SU-DHL-6 (cell line): ENCODE results near the gene GRPEL1.

ENCODE experiments used
- H2AFZ ChIP-seq: fragments of 200-600 bp; sonication (generic); 2 replicates; pipeline ENCODE4 v1.6.1; 2014; ENCODE audit warnings: low read depth, mild to moderate bottlenecking, moderate library complexity, mixed read lengths, antibody characterized with exemption, low read length; ENCODE audit not compliant: severe bottlenecking
- H3F3A ChIP-seq: fragments of 200-600 bp; shearing (Covaris generic); 2 replicates; pipeline ENCODE4 v1.6.0; 2016; ENCODE audit warnings: antibody characterized with exemption, mild to moderate bottlenecking; ENCODE audit not compliant: insufficient read depth
- H3K27ac ChIP-seq: fragments of 200-600 bp; sonication (generic); 2 replicates; pipeline ENCODE4 v1.5.1; 2016; ENCODE audit warnings: low read depth, mild to moderate bottlenecking, low read length, moderate library complexity, mixed read lengths
- H3K27me3 ChIP-seq: fragments of 200-600 bp; sonication (generic), shearing (Covaris generic); 2 replicates; pipeline ENCODE4 v1.6.0; 2014; ENCODE audit warnings: mild to moderate bottlenecking, low read length
- H3K36me3 ChIP-seq: fragments of 200-600 bp; sonication (generic); 2 replicates; pipeline ENCODE4 v1.6.1; 2014; ENCODE audit warnings: mild to moderate bottlenecking, low read length, mixed read lengths
- H3K4me2 ChIP-seq: fragments of 300-600, 200-600 bp; shearing (Covaris generic), sonication (generic); 2 replicates; pipeline ENCODE4 v1.6.0; 2014; ENCODE audit warnings: low read length, low read depth, mild to moderate bottlenecking; ENCODE audit not compliant: poor library complexity, severe bottlenecking
- H3K4me3 ChIP-seq: fragments of 200-600 bp; sonication (generic); 2 replicates; pipeline ENCODE4 v1.5.1; 2014; ENCODE audit warnings: antibody characterized with exemption, low read length, mild to moderate bottlenecking, mixed read lengths; ENCODE audit not compliant: insufficient read depth, poor library complexity, severe bottlenecking
- H3K79me2 ChIP-seq: fragments of 200-600 bp; sonication (generic); 2 replicates; pipeline ENCODE4 v1.6.1; 2014; ENCODE audit warnings: mild to moderate bottlenecking, low read length, moderate library complexity; ENCODE audit not compliant: insufficient read depth
- H3K9ac ChIP-seq: fragments of 200-600 bp; sonication (generic); 2 replicates; pipeline ENCODE4 v1.7.0; 2014; ENCODE audit warnings: mild to moderate bottlenecking, low read length
- H3K9me2 ChIP-seq: fragments of 200-600 bp; sonication (generic); replicated peaks from 2 replicates; pipeline ENCODE4 v1.6.1; 2014; ENCODE audit warnings: low read length; ENCODE audit not compliant: insufficient read depth
- H3K9me3 ChIP-seq: fragments of 200-600 bp; sonication (generic); 2 replicates; pipeline ENCODE4 v1.6.1; 2014; ENCODE audit warnings: low read length, mixed read lengths; ENCODE audit not compliant: insufficient read depth
- H4K20me1 ChIP-seq: fragments of 200-600 bp; sonication (generic); 2 replicates; pipeline ENCODE4 v1.6.1; 2014; ENCODE audit warnings: low read depth, mild to moderate bottlenecking, antibody characterized with exemption, low read length, moderate library complexity, mixed read lengths
- EZH2phosphoT487 ChIP-seq: fragments of 200-600 bp; sonication (generic), shearing (Covaris generic); conservative IDR thresholded peaks from 2 replicates; pipeline ENCODE4 v1.6.1; 2018; ENCODE audit warnings: mild to moderate bottlenecking, antibody characterized with exemption, low read length, moderate library complexity, mixed read lengths
- TF ChIP-seq, protein P1 (sequence below): fragments of 200-600 bp; sonication (generic); IDR thresholded peaks from one replicate; pipeline ENCODE4 v1.5.1; 2017; ENCODE audit warnings: antibody characterized with exemption, mild to moderate bottlenecking, low read length, moderate library complexity; ENCODE audit not compliant: insufficient read depth, poor library complexity, severe bottlenecking

The GRPEL1 gene

DNA sequence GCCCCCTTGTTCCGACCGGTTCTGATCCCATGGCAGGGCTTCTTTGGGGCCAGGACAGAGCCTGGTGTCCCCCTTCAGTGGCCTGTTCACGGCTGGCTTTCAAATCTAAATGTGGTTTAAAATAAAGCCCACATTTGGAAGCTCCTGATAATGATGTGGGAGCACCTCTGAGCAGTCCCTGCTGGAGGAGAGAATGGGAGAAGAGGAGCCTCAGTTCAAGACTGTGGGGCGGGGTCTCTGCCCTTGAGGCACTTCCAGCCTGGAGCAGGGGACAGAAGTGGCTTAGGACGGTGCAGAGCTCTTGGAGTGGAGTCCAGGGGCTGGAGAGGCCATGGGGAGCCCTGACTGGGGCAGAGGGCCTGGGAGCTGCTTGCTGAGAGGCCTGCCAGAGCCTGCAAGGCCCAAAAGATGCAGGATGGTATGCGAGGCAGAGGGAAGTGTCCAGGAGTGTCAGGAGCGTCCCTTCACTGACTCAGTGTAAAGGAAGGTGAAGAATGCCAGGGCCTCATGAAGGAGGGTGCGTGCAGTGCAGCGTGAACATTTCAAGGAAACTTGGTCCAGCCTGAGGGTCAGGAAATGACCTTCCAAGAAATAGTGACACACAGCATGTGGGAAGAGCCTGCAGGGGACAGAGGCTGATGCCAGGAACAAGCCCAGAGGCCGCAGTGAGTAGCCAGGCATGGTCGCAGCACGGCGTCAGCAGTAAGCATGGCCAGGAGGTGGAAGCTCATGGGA lies 45.8 kb downstream of the GRPEL1 start:
- Histone ChIP-seq H3K36me3 (no peaks in the 10 kb centered on the region), H3K4me3 (no peak overlapping the region), H3F3A (no peaks in the 10 kb centered on the region), H3K9me3 (no peaks in the 10 kb centered on the region), H3K9me2 (no peaks in the 10 kb centered on the region), H3K27ac (no peak overlapping the region), H4K20me1 (no peaks in the 10 kb centered on the region), H3K4me2 (no peak overlapping the region), H3K79me2 (no peaks in the 10 kb centered on the region), H2AFZ (no peak overlapping the region), H3K9ac (no peak overlapping the region), H3K27me3 (no peaks in the 10 kb centered on the region)
- TF ChIP-seq, protein P1, sequence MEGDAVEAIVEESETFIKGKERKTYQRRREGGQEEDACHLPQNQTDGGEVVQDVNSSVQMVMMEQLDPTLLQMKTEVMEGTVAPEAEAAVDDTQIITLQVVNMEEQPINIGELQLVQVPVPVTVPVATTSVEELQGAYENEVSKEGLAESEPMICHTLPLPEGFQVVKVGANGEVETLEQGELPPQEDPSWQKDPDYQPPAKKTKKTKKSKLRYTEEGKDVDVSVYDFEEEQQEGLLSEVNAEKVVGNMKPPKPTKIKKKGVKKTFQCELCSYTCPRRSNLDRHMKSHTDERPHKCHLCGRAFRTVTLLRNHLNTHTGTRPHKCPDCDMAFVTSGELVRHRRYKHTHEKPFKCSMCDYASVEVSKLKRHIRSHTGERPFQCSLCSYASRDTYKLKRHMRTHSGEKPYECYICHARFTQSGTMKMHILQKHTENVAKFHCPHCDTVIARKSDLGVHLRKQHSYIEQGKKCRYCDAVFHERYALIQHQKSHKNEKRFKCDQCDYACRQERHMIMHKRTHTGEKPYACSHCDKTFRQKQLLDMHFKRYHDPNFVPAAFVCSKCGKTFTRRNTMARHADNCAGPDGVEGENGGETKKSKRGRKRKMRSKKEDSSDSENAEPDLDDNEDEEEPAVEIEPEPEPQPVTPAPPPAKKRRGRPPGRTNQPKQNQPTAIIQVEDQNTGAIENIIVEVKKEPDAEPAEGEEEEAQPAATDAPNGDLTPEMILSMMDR, result no peak
- no peak for TF ChIP-seq EZH2phosphoT487

- no peaks in the 10 kb centered on the region for H3K9me3 ChIP-seq
- H3K27ac ChIP-seq, result no peak overlapping the region
- no peaks in the 10 kb centered on the region for H4K20me1 ChIP-seq
- no peaks in the 10 kb centered on the region for H3K27me3 ChIP-seq
- no peaks in the 10 kb centered on the region for H3K9me2 ChIP-seq
- H2AFZ ChIP-seq, result no peak overlapping the region
- no peaks in the 10 kb centered on the region for H3K79me2 ChIP-seq
- no peak for TF ChIP-seq EZH2phosphoT487
- TF ChIP-seq, protein P1, result no peak
- H3K9ac ChIP-seq, result no peak overlapping the region
- no peaks in the 10 kb centered on the region for H3K36me3 ChIP-seq
- no peaks in the 10 kb centered on the region for H3F3A ChIP-seq
- H3K4me2 ChIP-seq, result no peak overlapping the region
- no peak overlapping the region for H3K4me3 ChIP-seq
Observed at GRCh38 chr4:7021355-7021754, 46.5 kb downstream of the GRPEL1 start.

DNA sequence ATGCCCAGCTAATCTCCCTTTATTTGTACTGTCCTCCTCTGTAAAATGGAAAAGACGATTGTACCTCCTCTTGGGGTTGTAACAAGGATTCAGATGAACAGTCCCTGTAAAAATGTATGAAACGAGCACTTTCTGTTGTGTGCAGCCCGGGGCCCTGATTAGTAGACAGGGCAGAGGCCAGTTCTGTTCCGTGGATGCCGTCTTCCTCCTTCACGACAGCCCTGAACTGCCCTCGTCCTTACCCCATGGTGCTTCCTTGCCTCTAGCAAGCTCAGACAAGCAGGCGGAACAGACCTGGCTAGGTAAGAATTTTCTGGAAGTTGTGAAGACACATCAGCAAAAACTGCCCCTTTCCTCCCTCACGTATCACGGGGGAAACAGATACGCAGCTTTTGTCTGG lies 47.0 kb downstream of the GRPEL1 start:
- Histone ChIP-seq H4K20me1 (no peaks in the 10 kb centered on the region), H3K9me3 (no peaks in the 10 kb centered on the region), H3K27me3 (no peaks in the 10 kb centered on the region), H3K4me3 (no peak overlapping the region), H3K9me2 (no peaks in the 10 kb centered on the region), H3K79me2 (no peaks in the 10 kb centered on the region), H3K9ac (no peak overlapping the region), H2AFZ (no peak overlapping the region), H3K36me3 (no peaks in the 10 kb centered on the region), H3K27ac (no peak overlapping the region), H3K4me2 (no peak overlapping the region), H3F3A (no peaks in the 10 kb centered on the region)
- no peak for TF ChIP-seq EZH2phosphoT487
- TF ChIP-seq, protein P1, result no peak
